NCI-H1105 treated with DMSO at 0.1 percent for 48 hours (cell line): ENCODE measurements around the gene PSMC4.

ENCODE experiments used
- DNase-seq: peaks from one replicate; lab custom pipeline; 2025; lab: John Stamatoyannopoulos, UW

Gene PSMC4

DNA sequence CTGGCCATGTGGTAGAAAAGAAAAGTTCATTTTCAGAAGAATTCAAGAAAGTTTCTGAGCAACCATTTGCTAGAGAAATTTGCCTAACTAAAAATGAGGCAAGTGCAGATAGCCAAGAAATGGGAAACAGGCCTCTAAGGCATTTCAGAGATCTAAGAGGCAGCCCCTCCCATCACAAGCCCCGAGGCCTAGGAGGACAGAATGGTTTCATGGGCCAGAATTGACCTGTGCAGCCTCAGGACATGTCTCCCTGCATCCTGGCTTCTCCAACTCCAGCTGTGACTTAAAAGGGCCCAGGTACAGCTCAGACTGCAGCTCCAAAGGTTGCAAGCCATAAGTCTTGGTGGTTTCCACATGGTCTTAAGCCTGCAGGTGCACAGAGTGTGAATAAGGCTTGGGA is 22.6 kb downstream of the PSMC4 start:
- DNase-seq, result no peak

DNA sequence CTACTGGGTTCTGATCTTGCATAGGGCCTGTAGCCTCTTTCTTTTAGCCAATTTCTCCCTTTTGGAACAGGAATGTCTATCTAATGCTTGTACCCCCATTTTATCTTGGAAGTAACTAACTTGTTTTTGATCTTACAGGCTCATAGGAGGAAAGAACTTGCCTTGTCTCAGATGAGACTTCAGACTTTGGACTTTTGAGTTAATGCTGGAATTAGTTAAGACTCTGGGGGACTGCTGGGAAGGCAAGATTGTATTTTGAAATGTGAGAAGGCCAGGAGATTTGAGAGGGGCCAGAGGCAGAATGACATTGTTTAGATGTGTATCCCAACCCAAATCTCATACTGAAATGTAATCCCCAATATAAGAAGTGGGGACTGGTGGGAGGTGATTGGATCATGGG is 23.4 kb downstream of the PSMC4 start:
- DNase-seq, result no peak

DNA sequence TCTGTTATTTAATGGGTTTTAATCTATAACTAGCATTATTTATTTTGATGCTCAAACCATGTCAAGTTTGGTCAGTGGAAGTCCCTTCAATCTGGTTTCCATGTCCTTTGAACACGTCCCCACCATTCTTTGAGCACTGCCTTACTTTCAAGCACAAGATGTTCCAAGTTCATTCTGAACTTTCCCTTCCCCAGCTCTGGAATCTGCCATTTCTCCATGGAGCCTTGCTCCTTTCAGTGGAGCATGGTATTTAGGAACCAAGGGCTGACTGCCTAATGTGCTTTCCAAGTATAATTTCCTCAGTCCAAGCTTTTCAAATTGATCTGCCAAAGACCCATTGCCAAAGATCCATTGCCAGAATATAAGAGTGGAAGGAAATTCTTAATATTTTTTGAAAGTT is 24.8 kb downstream of the PSMC4 start:
- DNase-seq, result no peak

- peak; percentile 15 for DNase-seq
Measured at GRCh38 chr19:39996218-39996810, 25.3 kb downstream of the PSMC4 start.

- peak; percentile 80 for DNase-seq
Measured at GRCh38 chr19:39996811-39997637, 26.1 kb downstream of the PSMC4 start, which contains the start of gene ZNF546. TSS of gene ZNF546 (plus strand) at chr19:39997060. CDS start at chr19:39998327, 1,267 bp downstream.

GRCh38 chr19:39997638-39998216 is 26.8 kb downstream of the PSMC4 start:
- DNase-seq, result no peak

GRCh38 chr19:39998501-39998900 is 27.5 kb downstream of the PSMC4 start:
- no peak for DNase-seq

- DNase-seq, result no peak
Measured at GRCh38 chr19:40005691-40006272, 34.8 kb downstream of the PSMC4 start.

DNA sequence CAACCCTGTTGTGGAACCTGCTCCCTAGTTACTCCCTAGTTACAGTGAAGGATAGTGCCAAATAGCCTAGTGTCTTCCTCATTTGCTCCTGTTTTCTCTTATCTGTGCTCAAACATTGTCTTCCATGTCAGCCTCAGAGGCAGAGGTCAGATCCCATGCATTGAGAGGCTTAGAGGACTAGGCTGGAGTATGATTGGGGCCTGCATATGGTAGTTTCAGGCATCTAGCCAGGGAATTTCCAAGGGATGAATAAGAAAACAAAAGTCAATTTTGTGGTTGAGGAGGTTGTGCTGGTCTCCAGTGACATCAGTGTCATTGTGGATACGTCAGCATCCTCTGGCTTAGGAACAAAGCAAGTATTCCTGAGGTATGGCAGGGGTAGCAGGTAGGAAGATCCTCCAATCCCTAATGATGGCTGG is 35.3 kb downstream of the PSMC4 start:
- DNase-seq, result no peak

DNA sequence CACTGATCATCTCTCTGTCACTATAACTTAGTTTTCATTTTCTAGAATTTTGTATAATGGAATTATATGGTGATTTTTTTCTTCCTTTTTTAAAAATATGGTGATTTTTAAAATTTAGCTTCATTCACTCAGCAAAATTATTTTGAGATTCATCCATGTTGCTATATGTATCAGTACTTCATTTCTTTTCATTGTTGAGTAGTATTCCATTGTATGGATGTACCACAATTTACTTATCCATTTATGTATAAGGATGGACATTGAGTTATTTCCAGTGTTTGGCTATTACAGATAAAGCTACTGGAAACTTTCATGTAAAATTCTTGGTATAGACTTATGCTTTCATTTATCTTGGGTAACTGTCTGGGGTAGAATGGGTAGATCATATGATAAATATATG is 38.7 kb downstream of the PSMC4 start:
- DNase-seq, result no peak

GRCh38 chr19:40013991-40014390 is 43.0 kb downstream of the PSMC4 start:
- DNase-seq, result no peak

- no peak for DNase-seq
Measured at GRCh38 chr19:40023969-40024368, 53.0 kb downstream of the PSMC4 start.

DNA sequence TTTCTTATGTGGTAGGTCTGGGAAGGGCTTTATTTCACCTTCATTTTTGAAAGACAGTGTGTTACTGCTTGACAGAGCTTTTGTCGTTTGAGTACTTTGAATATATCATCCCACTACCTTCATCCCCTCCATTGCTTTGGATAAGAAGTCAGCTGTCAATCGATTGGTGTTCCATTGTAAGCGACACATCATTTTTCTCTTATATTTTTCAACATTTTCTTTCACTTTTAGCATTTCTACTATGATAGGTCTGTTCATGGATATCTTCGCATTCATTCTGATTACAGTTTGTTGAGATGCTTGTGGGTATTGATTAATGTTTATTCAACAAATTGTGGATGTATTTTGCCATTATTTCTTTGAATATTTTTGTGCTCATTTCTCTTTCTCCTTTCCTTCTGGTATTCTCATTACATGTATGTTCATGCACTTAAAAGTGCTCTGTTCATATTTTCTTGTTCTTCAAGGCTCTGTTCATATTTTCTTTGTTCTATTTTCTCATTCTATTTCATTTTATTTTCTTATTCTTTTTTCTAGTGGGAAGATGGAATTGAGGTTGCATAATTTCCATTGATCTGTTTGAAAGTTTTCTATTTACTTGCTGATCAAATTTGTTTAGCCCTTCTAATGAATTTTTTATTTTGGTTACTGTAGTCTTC is 55.1 kb downstream of the PSMC4 start:
- no peak for DNase-seq

DNA sequence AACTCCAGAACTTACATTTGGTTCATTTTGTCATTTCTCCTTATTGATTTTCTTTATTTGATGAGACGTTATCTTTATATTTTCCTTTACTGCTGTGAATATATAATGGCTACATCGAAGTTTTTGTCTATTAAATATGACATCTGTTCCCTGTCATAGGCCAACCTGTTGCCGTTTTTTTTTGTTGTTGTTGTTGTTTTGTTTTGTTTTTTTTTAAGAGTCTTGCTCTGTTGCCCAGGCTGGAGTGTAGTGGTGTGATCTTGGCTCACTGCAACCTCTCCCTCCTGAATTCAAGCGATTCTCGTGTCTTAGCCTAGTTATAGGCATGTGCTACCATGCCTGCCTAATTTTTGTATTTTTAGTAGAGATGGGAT is 55.6 kb downstream of the PSMC4 start:
- DNase-seq, result no peak
